HepG2 (cell line): ENCODE data around the gene CDR2L. TPM values are rescaled to one million over a fixed set of nuclear protein-coding genes. Genes with fewer than 3 reads are reported as not detected.

Experiments
- ATAC-seq: fragments of 200-7000 bp; cut with Tn5 transposase; 3 replicates; pipeline ENCODE4 v1.9.1; 2020; ENCODE audit warnings: mild to moderate bottlenecking, moderate library complexity
- BruUV-seq: library from RNA; stranded (reverse); fragments of 400-500 nt; replicated peaks from 2 replicates; lab custom pipeline; 2021; lab: Mats Ljungman, UMichigan
- CTCF ChIA-PET: fragments of 300-600 bp; formaldehyde crosslinking; extraction: SDS; loops from one replicate; lab custom pipeline; 2021; ENCODE audit warnings: low total read pairs, inconsistent platforms, low intra/inter-chr PET ratio; lab: Yijun Ruan, JAX
- POLR2A ChIA-PET: fragments of 350-600 bp; sonication (Branson Sonifier 250); formaldehyde crosslinking; loops from one replicate; lab custom pipeline; 2020; ENCODE audit warnings: antibody characterized with exemption, inconsistent platforms; lab: Yijun Ruan, JAX
- DNase-seq: peaks from one replicate; pipeline ENCODE4 v3.0.0-alpha.2; 2015; ENCODE audit warnings: low spot score
- FAIRE-seq: peaks from 3 replicates; lab custom pipeline; 2011; peaks lifted over from hg19 to GRCh38; lab: Jason Lieb, UNC
- H2AFZ ChIP-seq: one replicate; pipeline ENCODE4 v1.6.1; 2011; ENCODE audit warnings: low read length, inconsistent platforms
- H3K27ac ChIP-seq: fragments of 300-600 bp; 3 replicates; pipeline ENCODE4 v1.8.0; 2011; ENCODE audit warnings: mixed run types, mild to moderate bottlenecking, mixed read lengths, low read length, inconsistent platforms; ENCODE audit not compliant: insufficient read depth; ENCODE audit errors: extremely low read length
- H3K27me3 ChIP-seq, 2 experiments: fragments of 200-600 bp in 1 of 2; 2 replicates in 1 of 2; 3 replicates in 1 of 2; pipeline versions ENCODE4 v1.6.0 to v1.8.0; 2011; ENCODE audit warnings: low read length in 2 of 2, mild to moderate bottlenecking in 2 of 2, moderate library complexity in 2 of 2, inconsistent platforms in 1 of 2; ENCODE audit not compliant: insufficient read depth in 2 of 2, control insufficient read depth in 1 of 2
- H3K36me3 ChIP-seq, 2 experiments: fragments of 200-600 bp in 1 of 2; replicated peaks in 1 of 2; 2 replicates in 1 of 2; 3 replicates in 1 of 2; pipeline versions ENCODE4 v1.5.1 to v1.8.0; 2011; ENCODE audit warnings: low read length in 2 of 2, inconsistent platforms in 1 of 2; ENCODE audit not compliant: insufficient read depth in 2 of 2, control insufficient read depth in 1 of 2
- H3K4me1 ChIP-seq: 2 replicates; pipeline ENCODE4 v1.5.1; 2012; ENCODE audit warnings: low read length, inconsistent platforms; ENCODE audit not compliant: insufficient read depth
- H3K4me2 ChIP-seq: 2 replicates; pipeline ENCODE4 v1.6.0; 2011; ENCODE audit warnings: low read depth, low read length, inconsistent platforms
- H3K4me3 ChIP-seq, 3 experiments: fragments of 200-600 bp in 1 of 3; sonication (generic), shearing (Covaris generic) in 1 of 3; replicated peaks in 1 of 3; 2 replicates each; pipeline ENCODE4 v1.5.1; 2011 to 2016; ENCODE audit warnings: low read length in 3 of 3, inconsistent platforms in 2 of 3, low read depth in 2 of 3, mild to moderate bottlenecking in 2 of 3, control low read depth in 1 of 3, mixed read lengths in 1 of 3; ENCODE audit not compliant: insufficient read depth in 1 of 3
- H3K79me2 ChIP-seq: one replicate; pipeline ENCODE4 v1.6.1; 2011; ENCODE audit warnings: low read length, inconsistent platforms; ENCODE audit not compliant: insufficient read depth
- H3K9ac ChIP-seq: 2 replicates; pipeline ENCODE4 v1.6.0; 2011; ENCODE audit warnings: mild to moderate bottlenecking, low read depth, low read length, inconsistent platforms; ENCODE audit not compliant: insufficient read depth
- H3K9me3 ChIP-seq: 2 replicates; pipeline ENCODE4 v1.5.1; 2012; ENCODE audit warnings: mild to moderate bottlenecking, low read length
- H4K20me1 ChIP-seq: 2 replicates; pipeline ENCODE4 v1.6.0; 2011; ENCODE audit warnings: inconsistent platforms, mild to moderate bottlenecking, low read length, moderate library complexity; ENCODE audit not compliant: insufficient read depth
- ARID5B ChIP-seq: IDR thresholded peaks from 2 replicates; pipeline ENCODE4 v1.4.0; 2020; ENCODE audit warnings: mild to moderate bottlenecking, missing genetic modification reagents
- CENPBD1 ChIP-seq: sonication (generic); formaldehyde crosslinking; IDR thresholded peaks from 2 replicates; pipeline ENCODE4 v1.8.0; 2022; ENCODE audit warnings: missing genetic modification reagents, low read depth, mild to moderate bottlenecking, borderline replicate concordance
- ETS1 ChIP-seq: sonication (generic); formaldehyde crosslinking; IDR thresholded peaks from 2 replicates; pipeline ENCODE4 v1.4.0; 2020; ENCODE audit warnings: missing genetic modification reagents
- GPN1 ChIP-seq: sonication (generic); formaldehyde crosslinking; IDR thresholded peaks from 2 replicates; pipeline ENCODE4 v1.5.1; 2020; ENCODE audit warnings: missing genetic modification reagents, borderline replicate concordance
- HNRNPLL ChIP-seq: fragments of 200-400 bp; formaldehyde crosslinking; IDR thresholded peaks from 2 replicates; pipeline ENCODE4 v1.6.1; 2017; ENCODE audit warnings: mild to moderate bottlenecking, low read depth, low read length; ENCODE audit not compliant: poor library complexity, severe bottlenecking
- HOXA7 ChIP-seq: sonication (generic); formaldehyde crosslinking; IDR thresholded peaks from 2 replicates; pipeline ENCODE4 v1.8.1; 2022; ENCODE audit warnings: mild to moderate bottlenecking, missing genetic modification reagents, moderate library complexity
- NR2F2 ChIP-seq: IDR thresholded peaks from 2 replicates; pipeline ENCODE4 v1.6.1; 2012; ENCODE audit warnings: low read depth, inconsistent platforms, borderline replicate concordance
- RARA ChIP-seq: IDR thresholded peaks from 2 replicates; pipeline ENCODE4 v1.6.1; 2016; ENCODE audit warnings: missing genetic modification reagents, missing compliant biosample characterization
- SP4 ChIP-seq: sonication (generic); formaldehyde crosslinking; IDR thresholded peaks from 2 replicates; pipeline ENCODE4 v1.8.1; 2023; ENCODE audit warnings: mild to moderate bottlenecking, missing genetic modification reagents
- TMF1 ChIP-seq: sonication (generic); formaldehyde crosslinking; IDR thresholded peaks from 2 replicates; pipeline ENCODE4 v1.8.1; 2022; ENCODE audit warnings: low read depth, missing genetic modification reagents
- ZBED4 ChIP-seq: sonication (generic); formaldehyde crosslinking; IDR thresholded peaks from 2 replicates; pipeline ENCODE4 v1.4.0; 2020; ENCODE audit warnings: missing genetic modification reagents, borderline replicate concordance
- ZNF503 ChIP-seq: sonication (generic); formaldehyde crosslinking; IDR thresholded peaks from 2 replicates; pipeline ENCODE4 v1.4.0; 2020; ENCODE audit warnings: missing genetic modification reagents
- ZNF720 ChIP-seq: sonication (generic); formaldehyde crosslinking; IDR thresholded peaks from 2 replicates; pipeline ENCODE4 v1.4.0; 2020; ENCODE audit warnings: missing genetic modification reagents
- WGBS: methylation state at CpG from one replicate; pipeline ENCODE4 v1.1.6; 2017; ENCODE audit warnings: low lambda C conversion rate; 5-methylcytosine and 5-hydroxymethylcytosine counted together
- in situ Hi-C: cut with HindIII; loops from 2 replicates; pipeline ENCODE4 v1.10.0; 2017; ENCODE audit warnings: low pct_unique_long_range_greater_than_20kb; ENCODE audit not compliant: extremely low pct_ligation_motif_present
- intact Hi-C: fragments of 100-400 bp; cut with micrococcal nuclease; formaldehyde crosslinking; loops from one replicate; pipeline ENCODE4 v1.10.0; 2022; ENCODE audit not compliant: unreplicated experiment
- polyA plus RNA-seq, 8 experiments: library from polyadenylated mRNA; depleted of rRNA in 3 of 8; stranded (reverse) in 7 of 8; unstranded in 1 of 8; fragments of >200 nt; fragmentation: Illumina TruSeq in 4 of 8; extraction: Trizol in 4 of 8; gene quantifications; 2 replicates each; pipeline versions ENCODE4 v1.2.1 to v1.2.3, GENCODE V29; 2011 to 2016; ENCODE audit warnings: low read depth in 4 of 8, missing spikeins in 1 of 8, mixed read lengths in 1 of 8; ENCODE audit not compliant: insufficient read depth in 1 of 8
- total RNA-seq, 5 experiments: library from RNA; depleted of rRNA; stranded (reverse); fragments of >200 nt; fragmentation: Illumina TruSeq; extraction: Trizol; gene quantifications; 2 replicates each; pipeline ENCODE4 v1.2.3, GENCODE V29; 2016; ENCODE audit warnings: low read depth in 1 of 5

CDR2L gene
- total and polyA plus RNA-seq, 2 of the 13 experiments (the other 11 are each of a cell fraction or from before 2014, with no cell fraction given), result 1.9 to 2.1 TPM

- Histone ChIP-seq H4K20me1 (no peaks in the 10 kb centered on the region), H3K27me3 (peaks cover 0 to 6% of the 10 kb centered on the region in 2 experiments; a peak in 3 of 5 replicates), H3K4me3 (no peak overlapping the region), H3K27ac (no peak overlapping the region), H3K9me3 (no peaks in the 10 kb centered on the region), H3K9ac (no peak overlapping the region), H3K4me2 (no peak overlapping the region), H3K79me2 (no peaks in the 10 kb centered on the region), H3K4me1 (peaks cover 32% of the 10 kb centered on the region), H2AFZ (no peak overlapping the region), H3K36me3 (no peaks in the 10 kb centered on the region)
- in situ Hi-C loops, result no loop called here
- CTCF ChIA-PET, result no interaction called here
- POLR2A ChIA-PET, result interaction anchor here (3.0 kb wide), 1 partner anchor 18 kb away, joined by 16 read pairs; the partner anchor contains the start of gene MRPL58
- intact Hi-C loops, result no loop called here
- DNase-seq (no peak), ATAC-seq (no peak), FAIRE-seq (no peak)
- BruUV-seq, result no TSS peak
- 50% methylated on average over 8 of the region's 8 CpGs for WGBS
- no peak for TF ChIP-seq RARA (CRISPR knock-in tag)
- no peak for TF ChIP-seq ZNF720 (CRISPR knock-in tag)
- no peak for TF ChIP-seq ARID5B (CRISPR knock-in tag)
- TF ChIP-seq HNRNPLL, result no peak
- TF ChIP-seq NR2F2, result no peak
- no peak for TF ChIP-seq ZBED4 (CRISPR knock-in tag)
- TF ChIP-seq ETS1, result no peak
- no peak for TF ChIP-seq HOXA7
- no peak for TF ChIP-seq TMF1
- TF ChIP-seq ZNF503, result no peak
- no peak for TF ChIP-seq SP4 (CRISPR knock-in tag)
- TF ChIP-seq CENPBD1 (CRISPR knock-in tag), result no peak
- TF ChIP-seq GPN1 (CRISPR knock-in tag), result no peak
Observed at GRCh38 chr17:75030161-75030560, 42.7 kb downstream of the CDR2L start.
